HG03159 (cell line): ENCODE results near the gene ALPP.
"Not testable (repeated sequence)": the region's sequence is repeated elsewhere in the genome, so short reads cannot be mapped to it uniquely, and the experiment has no call there.

Experiments used
- ATAC-seq: cut with Tn5 transposase; IDR thresholded peaks from one replicate; pipeline ENCODE4 v1.9.1; 2021; ENCODE audit warnings: mild to moderate bottlenecking, moderate library complexity; ENCODE audit not compliant: unreplicated experiment

Gene ALPP

DNA sequence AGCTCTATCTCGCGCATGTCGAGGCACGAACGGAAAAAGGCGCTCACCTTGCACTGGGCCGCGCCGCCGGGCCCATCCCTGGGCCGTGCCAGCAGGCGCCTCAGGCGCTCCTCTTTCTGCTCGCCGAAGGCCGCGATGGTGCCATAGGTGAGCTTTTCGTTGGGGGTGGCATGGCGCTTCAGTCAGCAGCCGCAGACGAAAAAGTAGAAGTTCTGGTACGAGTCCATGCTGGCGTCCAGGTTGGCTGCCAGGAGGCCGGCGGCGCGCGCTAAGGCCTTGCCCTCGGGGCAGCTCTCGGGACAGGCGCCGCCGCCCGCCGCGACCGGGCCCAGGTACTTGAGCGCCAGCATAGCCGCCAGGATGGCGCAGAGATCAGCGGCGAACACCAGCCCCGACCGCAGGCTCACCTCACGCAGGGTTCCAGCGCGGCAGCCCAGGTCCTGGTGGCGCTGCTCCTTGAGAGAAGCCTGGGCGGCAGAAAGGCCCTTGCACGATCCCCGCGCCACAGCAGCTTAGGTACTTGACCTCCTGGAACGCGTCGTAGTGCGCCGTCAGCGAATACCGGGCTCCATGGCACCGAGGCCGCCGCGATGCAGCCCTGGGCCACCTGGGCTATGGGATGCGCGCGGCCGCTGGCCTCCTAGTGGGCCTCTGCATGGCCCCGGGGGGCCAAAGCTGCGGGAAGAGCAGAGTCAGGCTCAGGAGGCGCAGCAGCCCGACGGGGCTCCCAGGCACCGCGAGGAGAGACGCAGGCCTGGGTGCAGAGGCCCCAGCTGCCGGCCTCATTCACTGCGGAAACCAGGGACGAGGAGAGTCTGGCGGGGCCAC lies 40.9 kb downstream of the ALPP start:
- no peak for ATAC-seq

DNA sequence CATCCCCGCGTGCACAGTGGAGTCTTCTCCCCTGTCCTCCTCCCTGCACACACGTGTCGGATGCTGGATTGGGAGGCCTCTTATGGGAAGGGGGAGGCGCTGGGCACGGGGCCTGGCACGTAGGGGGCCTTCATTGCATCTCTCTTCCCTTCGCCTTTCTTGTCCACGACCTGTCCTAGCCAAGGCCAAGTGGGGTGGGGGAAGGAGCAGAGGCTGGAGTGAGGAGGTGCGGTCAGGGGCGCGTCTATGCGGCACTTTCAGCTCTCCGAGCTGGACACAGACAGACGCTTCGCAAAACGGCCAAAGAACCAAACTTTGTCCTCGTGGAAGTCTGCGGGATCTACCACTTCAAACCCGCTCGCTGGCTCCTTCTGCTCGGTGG lies 41.5 kb downstream of the ALPP start:
- no peak for ATAC-seq

DNA sequence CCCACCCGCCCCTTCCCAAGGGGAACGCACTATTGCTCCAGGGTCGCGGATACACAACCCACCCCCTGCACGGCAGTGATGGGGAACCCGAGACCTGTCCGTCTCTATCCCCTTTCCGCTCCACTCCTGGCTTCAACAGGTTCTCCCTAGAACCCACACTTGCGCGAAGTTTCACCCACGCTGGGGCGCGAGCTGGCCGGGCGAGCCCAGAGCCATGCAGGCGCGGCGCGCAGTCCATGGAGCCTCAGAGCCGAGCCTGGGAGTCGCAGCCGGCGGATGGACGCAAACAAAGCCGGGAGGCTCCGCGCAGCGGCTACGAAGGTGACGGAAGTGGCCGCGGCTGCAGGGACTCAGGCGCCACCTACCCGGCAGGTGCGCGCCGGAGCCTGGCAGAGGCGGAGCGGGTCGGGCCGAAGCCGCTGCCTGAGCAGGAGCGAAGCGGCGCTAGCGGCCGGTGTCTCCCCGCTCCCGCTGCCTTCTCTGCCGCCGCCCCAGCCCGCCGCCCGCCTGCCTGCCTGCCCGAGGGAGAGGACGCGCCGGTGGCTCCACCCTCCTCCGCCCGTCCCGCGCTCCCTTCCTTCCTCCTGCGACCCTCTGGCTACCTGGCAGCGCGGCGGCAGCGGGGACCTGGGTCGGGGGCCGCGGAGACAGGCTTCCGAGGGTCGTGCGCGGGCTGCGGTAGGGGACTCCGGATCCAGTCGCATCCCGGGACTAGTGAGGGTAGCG lies 42.1 kb downstream of the ALPP start:
- no peak for ATAC-seq

DNA sequence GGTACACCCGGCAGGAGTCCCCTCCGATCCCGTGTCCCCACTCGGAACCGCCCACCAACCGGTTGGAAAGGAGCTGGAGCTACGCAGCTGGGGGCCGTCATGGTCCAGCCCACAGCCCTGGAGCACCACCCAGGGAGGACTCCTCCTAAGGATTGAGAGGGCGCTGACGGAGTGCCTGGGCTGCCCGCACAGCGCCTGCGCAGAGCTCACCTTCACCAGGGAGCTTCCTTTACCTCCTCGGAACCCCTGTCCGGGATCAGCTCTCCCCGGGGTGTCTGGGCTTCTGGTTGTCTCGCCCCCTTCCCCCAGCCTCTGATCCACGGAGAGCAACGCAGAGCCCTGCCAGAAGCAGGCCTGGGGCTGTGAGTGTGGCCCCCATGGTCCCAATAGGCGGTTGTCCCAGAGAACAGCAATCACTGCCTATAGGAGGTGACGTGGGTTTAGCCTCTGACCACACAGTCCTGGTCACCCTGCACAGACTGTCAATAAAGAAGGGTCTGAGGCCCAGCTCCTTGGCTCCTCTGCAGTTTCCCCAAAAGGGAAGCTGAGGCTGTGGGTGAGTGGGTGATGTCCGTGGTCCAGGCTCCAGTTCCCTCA lies 42.7 kb downstream of the ALPP start:
- ATAC-seq, result no peak

DNA sequence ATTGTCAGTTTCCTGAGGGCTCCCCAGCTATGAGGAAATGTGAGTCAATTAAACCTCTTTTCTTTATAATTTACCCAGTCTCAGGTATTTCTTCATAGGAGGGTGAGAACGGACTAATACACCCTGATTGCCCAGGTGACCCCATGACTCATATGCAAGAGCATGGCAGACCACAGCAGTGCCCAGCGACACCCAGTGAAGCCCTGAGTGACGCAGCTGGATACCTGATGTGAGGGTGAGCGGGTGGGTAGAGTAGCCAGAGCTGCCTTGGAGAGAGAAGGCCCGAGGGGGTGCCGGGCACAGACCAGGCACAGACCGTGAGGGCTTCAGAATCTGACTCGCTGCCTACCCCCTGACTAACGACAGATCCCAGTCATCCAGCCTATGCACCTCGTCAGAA lies 43.5 kb downstream of the ALPP start:
- no peak for ATAC-seq

DNA sequence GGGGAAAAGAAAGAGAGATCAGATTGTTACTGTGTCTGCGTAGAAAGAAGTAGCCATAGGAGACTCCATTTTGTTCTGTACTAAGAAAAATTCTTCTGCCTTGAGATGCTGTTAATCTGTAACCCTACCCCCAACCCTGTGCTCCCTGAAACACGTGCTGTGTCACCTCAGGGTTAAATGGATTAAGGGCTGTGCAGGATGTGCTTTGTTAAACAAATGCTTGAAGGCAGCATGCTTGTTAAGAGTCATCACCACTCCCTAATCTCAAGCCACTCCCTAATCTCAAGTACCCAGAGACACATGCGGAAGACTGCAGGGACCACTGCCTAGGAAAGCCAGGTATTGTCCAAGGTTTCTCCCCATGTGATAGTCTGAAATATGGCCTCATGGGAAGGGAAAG lies 44.4 kb downstream of the ALPP start:
- ATAC-seq, result not testable (repeated sequence)

DNA sequence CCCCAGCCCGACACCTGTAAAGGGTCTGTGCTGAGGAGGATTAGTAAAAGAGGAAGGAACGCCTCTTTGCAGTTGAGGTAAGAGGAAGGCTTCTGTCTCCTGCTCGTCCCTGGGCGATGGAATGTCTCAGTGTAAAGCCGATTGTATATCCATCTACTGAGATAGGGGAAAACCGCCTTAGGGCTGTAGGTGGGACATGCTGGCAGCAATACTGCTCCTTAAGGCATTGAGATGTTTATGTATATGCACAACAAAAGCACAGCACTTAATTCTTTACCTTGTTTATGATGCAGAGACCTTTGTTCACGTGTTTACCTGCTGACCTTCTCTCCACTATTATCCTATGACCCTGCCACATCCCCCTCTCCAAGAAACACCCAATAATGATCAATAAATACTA lies 44.9 kb downstream of the ALPP start:
- ATAC-seq, result not testable (repeated sequence)

DNA sequence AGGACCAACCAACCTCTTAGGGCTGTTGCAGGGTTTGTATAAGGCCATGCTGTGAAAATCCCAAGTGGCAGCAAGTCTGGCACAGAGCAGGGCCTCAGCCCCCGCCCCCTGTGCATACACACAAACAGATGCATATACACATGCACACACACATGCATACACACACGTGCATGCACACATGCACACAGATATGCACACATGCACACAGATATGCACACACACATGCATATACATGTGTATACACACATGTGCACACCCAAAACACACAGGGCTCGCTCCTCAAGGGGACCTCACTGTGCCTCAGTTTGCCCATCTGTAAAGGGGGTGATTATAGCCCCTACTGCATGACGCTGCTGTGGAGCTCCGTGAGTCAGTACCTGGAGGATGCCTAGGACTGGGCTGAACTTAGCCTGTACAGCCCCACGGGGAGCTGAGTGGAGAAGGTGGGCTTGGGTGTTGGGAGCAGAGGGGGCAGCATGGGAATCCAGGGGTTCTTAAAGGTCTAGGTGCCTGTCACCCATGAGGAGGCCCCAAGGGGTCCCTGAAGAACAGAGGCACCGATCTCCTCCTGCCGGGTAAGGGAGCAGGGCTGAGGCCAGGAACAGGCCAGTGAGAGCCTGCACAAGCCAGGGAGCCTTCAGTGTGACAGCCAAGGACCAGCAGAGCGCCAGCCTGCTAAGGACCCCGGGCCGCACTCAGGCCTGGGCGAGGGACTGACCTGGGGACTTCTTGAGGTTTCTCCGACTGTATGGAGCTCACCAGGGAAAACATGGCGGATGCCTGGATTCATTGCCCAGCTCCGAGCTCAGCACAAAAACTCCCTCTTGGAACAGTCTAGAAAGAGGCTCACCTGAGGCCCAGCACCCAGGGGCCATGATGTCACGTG lies 53.4 kb downstream of the ALPP start:
- ATAC-seq, result no peak
